ENCODE data around the gene OR1L1.

OR1L1 gene

GRCh38 chr9:122684851-122685250 lies 23.3 kb downstream of the OR1L1 start:
- DNase-seq (ENCODE audit: low read depth), result no peak
- no peak overlapping the region for H3K4me3 ChIP-seq (replicated peaks; ENCODE audit: low read depth, low read length)
- no peak for TF ChIP-seq CTCF (IDR thresholded peaks at IDR 0.05; ENCODE audit: low read length, missing control alignments)

- no peak for TF ChIP-seq CTCF (IDR thresholded peaks at IDR 0.05; ENCODE audit: low read length, missing control alignments)
- no peak for DNase-seq (ENCODE audit: low read depth)
- no peak overlapping the region for H3K4me3 ChIP-seq (replicated peaks; ENCODE audit: low read depth, low read length)
Observed at GRCh38 chr9:122695696-122696095, 34.2 kb downstream of the OR1L1 start.
